PC-9 (cell line): ENCODE results near the gene NPAP1.
"Not testable (repeated sequence)": the region's sequence is repeated elsewhere in the genome, so short reads cannot be mapped to it uniquely, and the experiment has no call there.

ENCODE experiments used
- CTCF ChIP-seq: fragments of 200-600 bp; sonication (generic); conservative IDR thresholded peaks from 2 replicates; pipeline ENCODE4 v1.6.1; 2017; ENCODE audit warnings: mixed run types, antibody characterized with exemption, mild to moderate bottlenecking, moderate library complexity
- EZH2 ChIP-seq: fragments of 200-600 bp; sonication (generic); IDR thresholded peaks from 2 replicates; pipeline ENCODE4 v1.8.0; 2017; ENCODE audit warnings: antibody characterized with exemption, low read depth

- not testable (repeated sequence) for TF ChIP-seq CTCF, EZH2
These were observed 7.3 kb downstream of the NPAP1 start for GRCh38 chr15:24682905-24683304.
